CD4-positive, CD25-positive, alpha-beta regulatory T cell (primary cell): ENCODE measurements around the gene KCNMA1. TPM values are rescaled to one million over a fixed set of nuclear protein-coding genes. Genes with fewer than 3 reads are reported as not detected.

Experiments
- ATAC-seq, 2 donors: fragments of 150-1000 bp; cut with Tn5 transposase; one replicate each; pipeline ENCODE4 v1.10.0; 2021; ENCODE audit warnings: low read depth in 2 of 2, moderate number of reproducible peaks in 2 of 2, moderate library complexity in 1 of 2
- DNase-seq, 3 donors: peaks; one replicate each; pipeline versions ENCODE4 v3.0.0 to v3.0.0-alpha.2; 2012 to 2022; ENCODE audit warnings: mixed read lengths in 1 of 3
- H3K27ac ChIP-seq: one replicate; pipeline ENCODE4 v1.7.0; 2013; ENCODE audit warnings: mild to moderate bottlenecking, low read length; ENCODE audit not compliant: insufficient read depth, poor library complexity, severe bottlenecking
- H3K27me3 ChIP-seq: one replicate; pipeline ENCODE4 v1.7.0; 2013; ENCODE audit warnings: low read length; ENCODE audit not compliant: control insufficient read depth, insufficient read depth
- H3K36me3 ChIP-seq: one replicate; pipeline ENCODE4 v1.7.0; 2013; ENCODE audit warnings: mild to moderate bottlenecking, low read length, moderate library complexity; ENCODE audit not compliant: control insufficient read depth, insufficient read depth
- H3K4me1 ChIP-seq: 2 replicates; pipeline ENCODE4 v1.7.0; 2013; ENCODE audit warnings: mild to moderate bottlenecking, low read length; ENCODE audit not compliant: insufficient read depth, control insufficient read depth, poor library complexity, severe bottlenecking
- H3K4me3 ChIP-seq: one replicate; pipeline ENCODE4 v1.7.0; 2013; ENCODE audit warnings: low read depth, mild to moderate bottlenecking, low read length, moderate library complexity
- H3K9me3 ChIP-seq, 2 experiments: 1 replicate in 1 of 2; 2 replicates in 1 of 2; pipeline ENCODE4 v1.7.0; 2013; ENCODE audit warnings: low read length in 2 of 2, mild to moderate bottlenecking in 1 of 2, moderate library complexity in 1 of 2; ENCODE audit not compliant: control insufficient read depth in 2 of 2
- H3K27ac Mint-ChIP-seq, 3 donors: one replicate each; pipeline ENCODE4 v1.8.0; 2020 to 2022; ENCODE audit warnings: mild to moderate bottlenecking in 3 of 3, mixed read lengths in 3 of 3, moderate library complexity in 2 of 3
- H3K27me3 Mint-ChIP-seq: one replicate; pipeline ENCODE4 v1.8.0; 2022; ENCODE audit warnings: mild to moderate bottlenecking, mixed read lengths
- H3K36me3 Mint-ChIP-seq: one replicate; pipeline ENCODE4 v1.8.0; 2020; ENCODE audit warnings: mixed read lengths
- H3K4me1 Mint-ChIP-seq, 4 donors: one replicate each; pipeline ENCODE4 v1.8.0; 2020 to 2022; ENCODE audit warnings: mixed read lengths in 4 of 4, mild to moderate bottlenecking in 1 of 4
- H3K4me3 Mint-ChIP-seq, 4 donors: one replicate each; pipeline ENCODE4 v1.8.0; 2020 to 2022; ENCODE audit warnings: mild to moderate bottlenecking in 4 of 4, mixed read lengths in 4 of 4, moderate library complexity in 3 of 4
- H3K9me3 Mint-ChIP-seq, 7 donors: one replicate each; pipeline ENCODE4 v1.8.0; 2020 to 2022; ENCODE audit warnings: mixed read lengths in 7 of 7, mild to moderate bottlenecking in 3 of 7, moderate library complexity in 2 of 7
- polyA plus RNA-seq, 4 donors: library from polyadenylated mRNA; unstranded; fragments of 300-500 nt; fragmentation: Illumina TruSeq; gene quantifications; one replicate each; pipeline ENCODE4 v1.2.3, GENCODE V29; 2021
- total RNA-seq: library from RNA; stranded (reverse); gene quantifications from one replicate; pipeline ENCODE4 v1.2.3, GENCODE V29; 2022

Gene KCNMA1
- total and polyA plus RNA-seq, 5 donors from 2014 or later, result not detected

DNA sequence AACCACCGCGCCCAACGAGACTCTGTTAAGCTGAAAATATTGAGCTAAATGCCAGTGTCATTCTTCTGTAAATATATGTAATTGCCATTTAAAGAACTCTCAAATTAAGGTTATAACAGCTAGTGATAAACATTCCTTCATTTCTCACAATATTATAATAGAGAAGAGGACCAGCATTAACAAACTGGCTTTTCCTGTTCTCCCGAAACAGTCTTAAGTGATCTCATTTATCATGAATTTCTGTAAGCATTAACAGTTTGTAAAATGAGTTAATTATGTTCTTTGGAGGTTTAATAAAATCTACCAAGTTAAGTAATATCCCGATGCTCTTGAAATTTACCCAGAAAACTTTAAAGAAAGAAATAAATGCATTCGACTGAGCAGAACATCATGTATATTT lies 352.8 kb downstream of the KCNMA1 start:
- no peak for DNase-seq
- Histone ChIP-seq H3K36me3 (no peaks in the 10 kb centered on the region), H3K9me3 (no peaks in the 10 kb centered on the region), H3K4me3 (no peak overlapping the region), H3K4me1 (no peaks in the 10 kb centered on the region), H3K27me3 (no peaks in the 10 kb centered on the region), H3K27ac (no peak overlapping the region)
- Mint-ChIP-seq H3K36me3 (no peaks in the 10 kb centered on the region), H3K27ac (no peak overlapping the region), H3K9me3 (peaks cover 0 to 7% (median 0%) of the 10 kb centered on the region in 7 donors), H3K4me1 (no peaks in the 10 kb centered on the region), H3K4me3 (no peak overlapping the region), H3K27me3 (no peaks in the 10 kb centered on the region)
- ATAC-seq, result no peak

GRCh38 chr10:77283326-77283725 lies 354.3 kb downstream of the KCNMA1 start:
- H3K4me1 ChIP-seq, result no peaks in the 10 kb centered on the region
- H3K27ac Mint-ChIP-seq, result no peak overlapping the region
- no peaks in the 10 kb centered on the region for H3K27me3 Mint-ChIP-seq
- H3K4me3 ChIP-seq, result no peak overlapping the region
- H3K9me3 Mint-ChIP-seq, result peaks cover 0 to 7% (median 0%) of the 10 kb centered on the region in 7 donors
- no peaks in the 10 kb centered on the region for H3K36me3 Mint-ChIP-seq
- no peaks in the 10 kb centered on the region for H3K9me3 ChIP-seq
- H3K27me3 ChIP-seq, result no peaks in the 10 kb centered on the region
- DNase-seq (no peak), ATAC-seq (no peak)
- H3K36me3 ChIP-seq, result no peaks in the 10 kb centered on the region
- no peak overlapping the region for H3K4me3 Mint-ChIP-seq
- H3K27ac ChIP-seq, result no peak overlapping the region
- H3K4me1 Mint-ChIP-seq, result no peaks in the 10 kb centered on the region

- no peaks in the 10 kb centered on the region for H3K36me3 Mint-ChIP-seq
- no peaks in the 10 kb centered on the region for H3K36me3 ChIP-seq
- ATAC-seq (no peak), DNase-seq (no peak)
- H3K4me3 Mint-ChIP-seq, result no peak overlapping the region
- H3K27me3 ChIP-seq, result no peaks in the 10 kb centered on the region
- no peaks in the 10 kb centered on the region for H3K4me1 Mint-ChIP-seq
- peaks cover 0 to 7% (median 0%) of the 10 kb centered on the region in 7 donors for H3K9me3 Mint-ChIP-seq
- no peak overlapping the region for H3K4me3 ChIP-seq
- H3K9me3 ChIP-seq, result no peaks in the 10 kb centered on the region
- no peak overlapping the region for H3K27ac Mint-ChIP-seq
- no peaks in the 10 kb centered on the region for H3K27me3 Mint-ChIP-seq
- no peaks in the 10 kb centered on the region for H3K4me1 ChIP-seq
- no peak overlapping the region for H3K27ac ChIP-seq
These were observed 355.4 kb downstream of the KCNMA1 start for GRCh38 chr10:77282163-77282562.

DNA sequence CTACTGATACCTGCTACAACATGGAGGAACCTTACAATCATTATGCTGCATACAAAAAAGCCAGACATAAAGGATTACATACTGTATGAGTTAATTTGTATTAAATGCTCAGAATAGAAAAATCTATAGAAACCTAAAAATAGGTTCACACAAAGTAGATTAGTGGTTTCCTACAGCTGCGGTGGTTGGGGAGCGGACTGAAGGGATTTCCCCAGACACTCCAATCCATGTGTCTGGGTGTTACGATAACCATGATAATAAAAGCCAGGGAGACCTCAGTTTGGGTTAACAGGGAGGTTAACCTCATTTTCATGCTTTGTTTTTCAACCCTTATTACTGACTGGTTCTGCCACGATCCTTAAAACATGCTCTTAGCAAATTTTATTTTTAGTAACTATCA lies 355.9 kb downstream of the KCNMA1 start:
- no peaks in the 10 kb centered on the region for H3K27me3 ChIP-seq
- Mint-ChIP-seq H3K36me3 (no peaks in the 10 kb centered on the region), H3K4me1 (no peaks in the 10 kb centered on the region), H3K27ac (no peak overlapping the region), H3K9me3 (peaks cover 0 to 7% (median 0%) of the 10 kb centered on the region in 7 donors), H3K27me3 (no peaks in the 10 kb centered on the region), H3K4me3 (no peak overlapping the region)
- H3K4me3 ChIP-seq, result no peak overlapping the region
- no peak overlapping the region for H3K27ac ChIP-seq
- ATAC-seq (no peak), DNase-seq (no peak)
- no peaks in the 10 kb centered on the region for H3K4me1 ChIP-seq
- H3K9me3 ChIP-seq, result no peaks in the 10 kb centered on the region
- no peaks in the 10 kb centered on the region for H3K36me3 ChIP-seq

GRCh38 chr10:77279207-77279606 lies 358.4 kb downstream of the KCNMA1 start:
- ATAC-seq, result no peak
- H3K4me3 ChIP-seq, result no peak overlapping the region
- H3K4me1 Mint-ChIP-seq, result no peaks in the 10 kb centered on the region
- no peak overlapping the region for H3K27ac Mint-ChIP-seq
- H3K4me3 Mint-ChIP-seq, result no peak overlapping the region
- H3K36me3 Mint-ChIP-seq, result no peaks in the 10 kb centered on the region
- no peaks in the 10 kb centered on the region for H3K4me1 ChIP-seq
- H3K27ac ChIP-seq, result no peak overlapping the region
- no peaks in the 10 kb centered on the region for H3K36me3 ChIP-seq
- no peaks in the 10 kb centered on the region for H3K27me3 Mint-ChIP-seq
- no peaks in the 10 kb centered on the region for H3K27me3 ChIP-seq
- no peak for DNase-seq
- H3K9me3 ChIP-seq, result no peaks in the 10 kb centered on the region
- peaks cover 0 to 5% (median 0%) of the 10 kb centered on the region in 7 donors for H3K9me3 Mint-ChIP-seq

DNA sequence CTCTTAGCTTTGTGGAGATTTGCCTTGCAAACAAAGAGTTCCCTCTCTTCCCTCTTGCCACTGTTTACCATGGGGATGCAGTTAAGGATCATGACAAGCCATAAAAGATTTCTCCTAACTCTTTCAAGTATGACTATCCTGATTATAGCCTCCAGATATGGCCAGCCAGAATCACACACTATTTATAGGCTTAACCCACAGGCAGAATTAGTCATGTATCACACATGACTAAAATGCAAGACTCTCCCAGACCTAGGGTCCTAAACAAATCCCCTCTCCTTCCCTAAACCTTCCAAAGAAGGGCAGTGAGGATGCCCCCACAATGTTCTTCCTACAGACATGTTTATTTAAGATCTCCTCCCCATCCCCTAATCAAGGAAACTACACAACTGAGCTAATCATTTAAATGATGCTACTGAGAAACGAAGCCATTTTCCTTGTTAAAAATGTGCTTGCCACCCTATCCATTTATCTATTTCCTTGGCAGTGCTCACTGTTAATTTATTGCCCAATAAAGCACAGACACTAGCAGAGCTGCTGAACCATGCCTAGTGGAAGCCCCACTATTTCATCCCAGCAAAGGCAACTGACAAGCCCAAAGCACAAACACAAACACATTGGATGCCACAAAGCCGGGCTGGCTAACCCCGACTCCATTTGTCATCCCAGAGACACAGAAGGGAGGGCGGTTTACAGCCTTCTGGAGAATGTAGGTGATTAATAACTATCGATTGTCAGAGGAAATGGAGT lies 363.4 kb downstream of the KCNMA1 start:
- no peak overlapping the region for H3K4me3 ChIP-seq
- no peaks in the 10 kb centered on the region for H3K4me1 ChIP-seq
- no peaks in the 10 kb centered on the region for H3K36me3 ChIP-seq
- ATAC-seq (no peak), DNase-seq (no peak)
- H3K36me3 Mint-ChIP-seq, result no peaks in the 10 kb centered on the region
- H3K9me3 Mint-ChIP-seq, result peaks cover 0 to 2% (median 0%) of the 10 kb centered on the region in 7 donors
- H3K4me3 Mint-ChIP-seq, result no peak overlapping the region
- H3K4me1 Mint-ChIP-seq, result no peaks in the 10 kb centered on the region
- no peaks in the 10 kb centered on the region for H3K27me3 ChIP-seq
- no peak overlapping the region for H3K27ac Mint-ChIP-seq
- no peaks in the 10 kb centered on the region for H3K9me3 ChIP-seq
- no peaks in the 10 kb centered on the region for H3K27me3 Mint-ChIP-seq
- no peak overlapping the region for H3K27ac ChIP-seq

GRCh38 chr10:77269163-77269562 lies 368.4 kb downstream of the KCNMA1 start:
- Histone ChIP-seq H3K4me1 (no peaks in the 10 kb centered on the region), H3K9me3 (no peaks in the 10 kb centered on the region), H3K27me3 (no peaks in the 10 kb centered on the region), H3K36me3 (no peaks in the 10 kb centered on the region), H3K27ac (no peak overlapping the region), H3K4me3 (no peak overlapping the region)
- ATAC-seq (no peak), DNase-seq (no peak)
- Mint-ChIP-seq H3K4me3 (no peak overlapping the region), H3K9me3 (peaks cover 0 to 5% (median 0%) of the 10 kb centered on the region in 7 donors), H3K4me1 (peaks cover 0 to 4% (median 0%) of the 10 kb centered on the region in 4 donors), H3K27me3 (no peaks in the 10 kb centered on the region), H3K36me3 (no peaks in the 10 kb centered on the region), H3K27ac (no peak overlapping the region)

DNA sequence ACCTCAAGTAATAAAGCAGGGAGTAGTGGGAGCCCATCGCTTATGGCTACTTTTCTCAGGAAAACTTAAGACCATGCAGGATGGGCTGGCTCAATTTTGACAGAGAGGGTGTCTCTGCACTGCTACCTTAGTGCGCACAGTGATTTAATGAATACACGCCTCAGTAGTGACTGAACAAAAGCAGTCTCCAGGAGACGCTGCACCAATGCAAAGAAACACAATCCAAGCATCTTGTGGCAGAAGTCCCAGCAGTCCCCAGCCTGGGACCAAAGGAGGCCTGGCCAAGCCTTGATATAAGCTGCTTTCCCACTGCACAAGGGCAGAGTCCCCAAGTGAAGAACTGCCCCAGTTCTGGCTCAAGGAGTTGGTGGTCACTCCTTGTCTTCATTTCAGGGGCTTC lies 368.9 kb downstream of the KCNMA1 start:
- no peaks in the 10 kb centered on the region for H3K27me3 Mint-ChIP-seq
- DNase-seq (no peak), ATAC-seq (no peak)
- H3K27ac Mint-ChIP-seq, result no peak overlapping the region
- H3K4me3 Mint-ChIP-seq, result no peak overlapping the region
- H3K4me1 ChIP-seq, result no peaks in the 10 kb centered on the region
- H3K27me3 ChIP-seq, result no peaks in the 10 kb centered on the region
- peaks cover 0 to 4% (median 0%) of the 10 kb centered on the region in 4 donors for H3K4me1 Mint-ChIP-seq
- no peak overlapping the region for H3K4me3 ChIP-seq
- no peak overlapping the region for H3K27ac ChIP-seq
- peaks cover 0 to 5% (median 0%) of the 10 kb centered on the region in 7 donors for H3K9me3 Mint-ChIP-seq
- no peaks in the 10 kb centered on the region for H3K36me3 ChIP-seq
- H3K9me3 ChIP-seq, result no peaks in the 10 kb centered on the region
- H3K36me3 Mint-ChIP-seq, result no peaks in the 10 kb centered on the region
